Kidney epithelial cell (primary cell): ENCODE results near the gene APLF. TPM values are rescaled to one million over a fixed set of nuclear protein-coding genes. Genes with fewer than 3 reads are reported as not detected.

Source experiments
- DNase-seq: peaks from one replicate; pipeline ENCODE4 v3.0.0-alpha.2; 2010; ENCODE audit warnings: low read depth
- H3K27me3 ChIP-seq: 2 replicates; pipeline ENCODE4 v1.6.0; 2011; ENCODE audit warnings: low read length; ENCODE audit not compliant: control insufficient read depth, insufficient read depth
- H3K36me3 ChIP-seq: 2 replicates; pipeline ENCODE4 v1.5.1; 2011; ENCODE audit warnings: low read length; ENCODE audit not compliant: control insufficient read depth, insufficient read depth
- H3K4me3 ChIP-seq: 2 replicates; pipeline ENCODE4 v1.5.1; 2011; ENCODE audit warnings: low read depth, mild to moderate bottlenecking, control low read depth, low read length
- total RNA-seq: library from RNA; depleted of rRNA; stranded (reverse); fragments of >200 nt; gene quantifications from 2 replicates; pipeline ENCODE4 v1.2.3, GENCODE V29; 2015
- TF ChIP-seq, protein P1 (sequence below): IDR thresholded peaks from 2 replicates; pipeline ENCODE4 v1.5.1; 2011; ENCODE audit warnings: mild to moderate bottlenecking, moderate library complexity, low read length, control low read depth, inconsistent platforms; ENCODE audit not compliant: insufficient read depth, poor library complexity, severe bottlenecking

The APLF gene
- total RNA-seq, 1 donor from 2014 or later = 5.1 TPM

DNA sequence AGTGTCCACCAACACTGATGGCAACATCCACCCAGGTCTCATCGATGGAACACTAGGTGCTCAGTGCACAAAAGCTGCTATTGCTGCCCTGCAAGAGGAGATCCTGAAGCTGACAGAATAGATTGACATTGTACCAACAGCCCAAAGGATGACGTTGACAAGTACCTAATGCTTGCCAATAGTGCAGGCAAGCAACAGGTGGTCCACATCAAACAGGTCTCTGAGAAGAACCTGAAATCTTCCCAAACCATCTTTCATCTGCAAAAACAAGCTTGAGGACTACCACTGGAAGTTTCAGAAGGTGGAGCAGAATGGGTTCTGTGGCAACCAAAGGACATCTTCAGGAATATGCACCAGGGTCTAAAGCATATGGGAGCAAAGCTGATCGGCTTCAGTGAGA is 160.2 kb downstream of the APLF start:
- H3K27me3 ChIP-seq = no peaks in the 10 kb centered on the region
- TF ChIP-seq, protein P1, sequence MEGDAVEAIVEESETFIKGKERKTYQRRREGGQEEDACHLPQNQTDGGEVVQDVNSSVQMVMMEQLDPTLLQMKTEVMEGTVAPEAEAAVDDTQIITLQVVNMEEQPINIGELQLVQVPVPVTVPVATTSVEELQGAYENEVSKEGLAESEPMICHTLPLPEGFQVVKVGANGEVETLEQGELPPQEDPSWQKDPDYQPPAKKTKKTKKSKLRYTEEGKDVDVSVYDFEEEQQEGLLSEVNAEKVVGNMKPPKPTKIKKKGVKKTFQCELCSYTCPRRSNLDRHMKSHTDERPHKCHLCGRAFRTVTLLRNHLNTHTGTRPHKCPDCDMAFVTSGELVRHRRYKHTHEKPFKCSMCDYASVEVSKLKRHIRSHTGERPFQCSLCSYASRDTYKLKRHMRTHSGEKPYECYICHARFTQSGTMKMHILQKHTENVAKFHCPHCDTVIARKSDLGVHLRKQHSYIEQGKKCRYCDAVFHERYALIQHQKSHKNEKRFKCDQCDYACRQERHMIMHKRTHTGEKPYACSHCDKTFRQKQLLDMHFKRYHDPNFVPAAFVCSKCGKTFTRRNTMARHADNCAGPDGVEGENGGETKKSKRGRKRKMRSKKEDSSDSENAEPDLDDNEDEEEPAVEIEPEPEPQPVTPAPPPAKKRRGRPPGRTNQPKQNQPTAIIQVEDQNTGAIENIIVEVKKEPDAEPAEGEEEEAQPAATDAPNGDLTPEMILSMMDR = no peak

More for the DNA sequence above, 160.2 kb downstream of the APLF start:
- Histone ChIP-seq H3K36me3 (no peaks in the 10 kb centered on the region), H3K4me3 (no peak overlapping the region)
- no peak for DNase-seq

Other genes with a start within 250 kb of the APLF start
- gene PPP3R1, start 215.1 kb upstream of the APLF start, total RNA-seq = 32.8 and 33.7 TPM in 2 replicates
- gene CNRIP1, start 147.6 kb upstream of the APLF start, total RNA-seq = 7.9 and 8.8 TPM in 2 replicates
- gene PLEK, start 102.3 kb upstream of the APLF start, total RNA-seq = not detected in 2 replicates
- gene FBXO48, start 291 bp upstream of the APLF start, total RNA-seq = 0.54 and 0.68 TPM in 2 replicates
- not detected in 2 replicates for gene PROKR1, start 176.0 kb downstream of the APLF start, total RNA-seq